ENCODE results near the gene CILP. TPM values are rescaled to one million over a fixed set of nuclear protein-coding genes. Genes with fewer than 3 reads are reported as not detected.
A peak's percentile ranks its signal among the peaks of the same experiment; 100 is the strongest.

Gene CILP
- total RNA-seq, 1 experiment from 2014 or later = not detected

GRCh38 chr15:65184305-65184867 is 26.9 kb downstream of the CILP start:
- H3K79me2 ChIP-seq (ENCODE audit: insufficient read depth, low read length) = peaks cover 55% of the 10 kb centered on the region

More at GRCh38 chr15:65184305-65184867, 26.9 kb downstream of the CILP start:
- Histone ChIP-seq H3K27me3 (ENCODE audit: insufficient read depth, low read length) (no peaks in the 10 kb centered on the region), H2AFZ (ENCODE audit: low read depth, low read length, poor library complexity, severe bottlenecking) (no peak overlapping the region), H3K9ac (ENCODE audit: low read length) (peak overlapping the region; percentile 89), H3K27ac (ENCODE audit: low read depth, low read length) (peak overlapping the region; percentile 84), H3K9me3 (ENCODE audit: control insufficient read depth in 1 of 2, insufficient read depth in 1 of 2, low read depth in 1 of 2, low read length in 2 of 2) (no peaks in the 10 kb centered on the region), H3K9me2 (ENCODE audit: insufficient read depth) (no peaks in the 10 kb centered on the region), H3K4me3 (replicated peaks in 1 of 2; ENCODE audit: low read depth in 1 of 2, low read length in 2 of 2) (peak overlapping the region; percentile 88 to 94), H3K4me2 (ENCODE audit: low read length) (peak overlapping the region; percentile 72), H3K36me3 (ENCODE audit: control insufficient read depth in 1 of 2, insufficient read depth in 2 of 2, low read length in 2 of 2) (peaks cover 8 to 10% of the 10 kb centered on the region in 2 experiments; a peak in 2 of 4 replicates), H3K4me1 (ENCODE audit: control insufficient read depth in 1 of 2, insufficient read depth in 2 of 2, low read length in 2 of 2) (peaks cover 10 to 19% of the 10 kb centered on the region in 2 experiments), H4K20me1 (ENCODE audit: insufficient read depth) (no peaks in the 10 kb centered on the region)
- ChIA-PET RAD21 (ENCODE audit: low non-redundant PET in 1 of 2, low total read pairs in 2 of 2, uncharacterized antibody in 2 of 2, unreplicated experiment in 2 of 2) (no interaction called here), POLR2A (interaction anchor here (1.3 to 5.2 kb wide), 3 partner anchors 113 to 216 kb away, joined by 6 to 72 read pairs (median 23); partner anchors contain the start of gene RNU5B-1), CTCF (interaction anchor here (2.3 kb wide), 1 partner anchor 151 kb away, joined by 7 read pairs; no protein-coding TSS in a partner anchor)
- BruUV-seq (replicated peaks) = no TSS peak
- DNase-seq (ENCODE audit: low read depth, low spot score) = no peak
- peak; percentile 44 for ATAC-seq
- TF ChIP-seq CTCF (IDR thresholded peaks at IDR 0.05 in 2 of 3, conservative IDR thresholded peaks at IDR 0.05 in 1 of 3; ENCODE audit: borderline replicate concordance in 1 of 3, insufficient read depth in 1 of 3, low read depth in 2 of 3, low read length in 2 of 3) (no peak), CBX3 (IDR thresholded peaks at IDR 0.05; ENCODE audit: low read depth) (no peak), ZNF274 (IDR thresholded peaks at IDR 0.05; ENCODE audit: low read depth, low read length) (no peak), FOSL1 (IDR thresholded peaks at IDR 0.05; ENCODE audit: low read depth) (no peak)
- TF ChIP-seq, protein P1, sequence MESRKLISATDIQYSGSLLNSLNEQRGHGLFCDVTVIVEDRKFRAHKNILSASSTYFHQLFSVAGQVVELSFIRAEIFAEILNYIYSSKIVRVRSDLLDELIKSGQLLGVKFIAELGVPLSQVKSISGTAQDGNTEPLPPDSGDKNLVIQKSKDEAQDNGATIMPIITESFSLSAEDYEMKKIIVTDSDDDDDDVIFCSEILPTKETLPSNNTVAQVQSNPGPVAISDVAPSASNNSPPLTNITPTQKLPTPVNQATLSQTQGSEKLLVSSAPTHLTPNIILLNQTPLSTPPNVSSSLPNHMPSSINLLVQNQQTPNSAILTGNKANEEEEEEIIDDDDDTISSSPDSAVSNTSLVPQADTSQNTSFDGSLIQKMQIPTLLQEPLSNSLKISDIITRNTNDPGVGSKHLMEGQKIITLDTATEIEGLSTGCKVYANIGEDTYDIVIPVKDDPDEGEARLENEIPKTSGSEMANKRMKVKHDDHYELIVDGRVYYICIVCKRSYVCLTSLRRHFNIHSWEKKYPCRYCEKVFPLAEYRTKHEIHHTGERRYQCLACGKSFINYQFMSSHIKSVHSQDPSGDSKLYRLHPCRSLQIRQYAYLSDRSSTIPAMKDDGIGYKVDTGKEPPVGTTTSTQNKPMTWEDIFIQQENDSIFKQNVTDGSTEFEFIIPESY (IDR thresholded peaks at IDR 0.05; ENCODE audit: extremely low read depth, insufficient replicate concordance, low read length) = peak; percentile 73
- intact Hi-C loops (cut with micrococcal nuclease) = no loop called here
